MCF 10A (cell line): ENCODE measurements around the gene IL1RL2. TPM values are rescaled to one million over a fixed set of nuclear protein-coding genes. Genes with fewer than 3 reads are reported as not detected.

ENCODE experiments used
- BruUV-seq: library from RNA; stranded (reverse); fragments of 400-500 nt; replicated peaks from 2 replicates; lab custom pipeline; 2021; lab: Mats Ljungman, UMichigan
- CTCF ChIA-PET: fragments of 300-600 bp; sonication (Branson Sonifier 250); formaldehyde crosslinking; extraction: SDS; loops from one replicate; lab custom pipeline; 2021; ENCODE audit warnings: antibody characterized with exemption, inconsistent platforms; lab: Yijun Ruan, JAX
- POLR2A ChIA-PET: fragments of 300-600, 350-650 bp; sonication (Branson Sonifier 250); formaldehyde crosslinking; extraction: SDS; loops from one replicate; lab custom pipeline; 2020; ENCODE audit warnings: antibody characterized with exemption, inconsistent platforms; lab: Yijun Ruan, JAX
- DNase-seq: peaks from one replicate; pipeline ENCODE4 v3.0.0-alpha.2; 2018; ENCODE audit not compliant: unreplicated experiment
- H3K27ac Mint-ChIP-seq: one replicate; pipeline ENCODE4 v1.8.0; 2022; ENCODE audit warnings: mild to moderate bottlenecking, low read depth, mixed read lengths; ENCODE audit not compliant: unreplicated experiment
- H3K27me3 Mint-ChIP-seq: one replicate; pipeline ENCODE4 v1.8.0; 2022; ENCODE audit warnings: mixed read lengths; ENCODE audit not compliant: insufficient read depth, unreplicated experiment
- H3K36me3 Mint-ChIP-seq: one replicate; pipeline ENCODE4 v1.8.0; 2022; ENCODE audit warnings: mild to moderate bottlenecking, moderate library complexity, mixed read lengths; ENCODE audit not compliant: insufficient read depth, unreplicated experiment
- H3K4me1 Mint-ChIP-seq: one replicate; pipeline ENCODE4 v1.8.0; 2022; ENCODE audit warnings: mixed read lengths; ENCODE audit not compliant: insufficient read depth, unreplicated experiment
- H3K4me3 Mint-ChIP-seq: one replicate; pipeline ENCODE4 v1.8.0; 2022; ENCODE audit warnings: mild to moderate bottlenecking, moderate library complexity, mixed read lengths; ENCODE audit not compliant: unreplicated experiment
- H3K9me3 Mint-ChIP-seq: one replicate; pipeline ENCODE4 v1.8.0; 2022; ENCODE audit warnings: mixed read lengths; ENCODE audit not compliant: unreplicated experiment
- CTCF ChIP-seq: fragments of 200-600 bp; IDR thresholded peaks from one replicate; pipeline ENCODE4 v1.8.0; 2022; ENCODE audit warnings: antibody characterized with exemption, mild to moderate bottlenecking; ENCODE audit not compliant: unreplicated experiment
- intact Hi-C: fragments of 100-400 bp; cut with micrococcal nuclease; formaldehyde crosslinking; loops from 2 replicates; pipeline ENCODE4 v1.14.1; 2022
- total RNA-seq: library from RNA; stranded (reverse); gene quantifications from 2 replicates; pipeline ENCODE4 v1.2.3, GENCODE V29; 2022

Gene IL1RL2
- total RNA-seq, 1 experiment from 2014 or later = not detected

- Mint-ChIP-seq H3K27ac (no peak overlapping the region), H3K27me3 (no peaks in the 10 kb centered on the region), H3K4me1 (no peaks in the 10 kb centered on the region), H3K9me3 (peaks cover 15% of the 10 kb centered on the region), H3K36me3 (peaks cover 6% of the 10 kb centered on the region), H3K4me3 (no peak overlapping the region)
- no TSS peak for BruUV-seq
- CTCF ChIA-PET = interaction anchor here (1.3 to 1.6 kb wide), 4 partner anchors 9 to 298 kb away, joined by 3 to 6 read pairs (median 4); no protein-coding TSS in a partner anchor
- intact Hi-C loops = no loop called here
- POLR2A ChIA-PET = no interaction called here
- no peak for TF ChIP-seq CTCF
- no peak for DNase-seq
Observed at GRCh38 chr2:102145934-102146333, 40.9 kb upstream of the IL1RL2 start.

- intact Hi-C loops = no loop called here
- Mint-ChIP-seq H3K4me3 (no peak overlapping the region), H3K36me3 (peaks cover 6% of the 10 kb centered on the region), H3K27me3 (no peaks in the 10 kb centered on the region), H3K27ac (no peak overlapping the region), H3K4me1 (no peaks in the 10 kb centered on the region), H3K9me3 (peaks cover 15% of the 10 kb centered on the region)
- CTCF ChIA-PET = interaction anchor here (0.5 to 0.6 kb wide), 2 partner anchors 18 to 37 kb away, joined by 3 to 6 read pairs; no protein-coding TSS in a partner anchor
- no peak for DNase-seq
- no TSS peak for BruUV-seq
- no peak for TF ChIP-seq CTCF
- POLR2A ChIA-PET = no interaction called here
Observed at GRCh38 chr2:102147935-102148334, 38.9 kb upstream of the IL1RL2 start.

- H3K27me3 Mint-ChIP-seq = no peaks in the 10 kb centered on the region
- peaks cover 6% of the 10 kb centered on the region for H3K36me3 Mint-ChIP-seq
- no peak for DNase-seq
- no TSS peak for BruUV-seq
- intact Hi-C loops = no loop called here
- no peak overlapping the region for H3K4me3 Mint-ChIP-seq
- H3K27ac Mint-ChIP-seq = no peak overlapping the region
- H3K9me3 Mint-ChIP-seq = peaks cover 15% of the 10 kb centered on the region
- ChIA-PET POLR2A (interaction anchor here (0.9 kb wide), 1 partner anchor 17 kb away, joined by 3 read pairs; no protein-coding TSS in a partner anchor), CTCF (no interaction called here)
- H3K4me1 Mint-ChIP-seq = peaks cover 3% of the 10 kb centered on the region
- TF ChIP-seq CTCF = no peak
Observed at GRCh38 chr2:102149243-102149642, 37.6 kb upstream of the IL1RL2 start.

- H3K36me3 Mint-ChIP-seq = peaks cover 2% of the 10 kb centered on the region
- intact Hi-C loops = no loop called here
- ChIA-PET CTCF (no interaction called here), POLR2A (interaction anchor here (0.9 to 1.0 kb wide), 2 partner anchors 17 to 27 kb away, joined by 3 read pairs; no protein-coding TSS in a partner anchor)
- H3K4me3 Mint-ChIP-seq = no peak overlapping the region
- H3K27me3 Mint-ChIP-seq = no peaks in the 10 kb centered on the region
- no peak overlapping the region for H3K27ac Mint-ChIP-seq
- H3K9me3 Mint-ChIP-seq = peaks cover 15% of the 10 kb centered on the region
- TF ChIP-seq CTCF = no peak
- peaks cover 9% of the 10 kb centered on the region for H3K4me1 Mint-ChIP-seq
- BruUV-seq = no TSS peak
- no peak for DNase-seq
Observed at GRCh38 chr2:102149644-102150455, 37.0 kb upstream of the IL1RL2 start.
